Islet precursor cell (in vitro differentiated cells): ENCODE results near the gene EFCAB9.

Experiments used
- DNase-seq: peaks from one replicate; pipeline ENCODE4 v3.0.0-alpha.2; 2018

EFCAB9 gene

GRCh38 chr5:172245046-172245445 is 51.1 kb downstream of the EFCAB9 start:
- DNase-seq: no peak

GRCh38 chr5:172245703-172246125 is 51.7 kb downstream of the EFCAB9 start:
- no peak for DNase-seq

GRCh38 chr5:172248637-172249036 is 54.7 kb downstream of the EFCAB9 start:
- no peak for DNase-seq

- no peak for DNase-seq
Measured at GRCh38 chr5:172251419-172251818, 57.4 kb downstream of the EFCAB9 start.

GRCh38 chr5:172252501-172252900 is 58.5 kb downstream of the EFCAB9 start:
- no peak for DNase-seq
